ENCODE data around the gene C6orf136. TPM values are rescaled to one million over a fixed set of nuclear protein-coding genes. Genes with fewer than 3 reads are reported as not detected.

The C6orf136 gene
- total RNA-seq, 2 donors from 2014 or later, result 17.9 to 24.3 TPM

DNA sequence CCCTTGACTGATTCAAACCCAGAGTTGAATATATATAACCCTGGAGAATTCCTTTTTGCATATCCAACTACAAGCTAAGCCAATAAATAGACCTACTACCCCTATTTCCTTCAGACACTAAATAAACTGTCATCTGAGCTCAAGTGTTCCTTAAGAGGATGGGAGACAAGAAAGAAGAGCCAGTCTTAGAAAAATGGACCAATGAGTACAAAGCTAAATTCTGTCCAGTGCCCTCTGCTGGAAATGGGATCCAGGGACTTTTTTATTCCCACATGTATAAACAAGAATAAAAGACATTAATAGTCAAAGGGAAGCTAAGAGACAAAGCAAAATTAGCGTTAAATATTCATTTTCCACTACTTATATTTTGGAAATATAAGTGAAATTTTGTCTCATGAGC lies 34.7 kb upstream of the C6orf136 start:
- H3K27me3 ChIP-seq (ENCODE audit: control insufficient read depth, insufficient read depth, low read length, poor library complexity, severe bottlenecking), result no peaks in the 10 kb centered on the region
- peak; percentile 49 for TF ChIP-seq CTCF (conservative IDR thresholded peaks at IDR 0.05)
- H3K27me3 Mint-ChIP-seq (ENCODE audit: insufficient read depth), result no peaks in the 10 kb centered on the region
- peaks cover 18% of the 10 kb centered on the region for H3K4me1 Mint-ChIP-seq
- DNase-seq, result no peak
- H3K9me3 ChIP-seq (ENCODE audit: control insufficient read depth, low read length), result no peaks in the 10 kb centered on the region
- H3K36me3 Mint-ChIP-seq (ENCODE audit: low read depth), result peaks cover 57% of the 10 kb centered on the region
- H3K27ac ChIP-seq (ENCODE audit: low read depth, low read length), result no peak overlapping the region
- H3K4me3 ChIP-seq (ENCODE audit: low read length), result peak overlapping the region; percentile 15
- WGBS, 2 experiments (ENCODE audit: insufficient coverage in 1 of 2, insufficient read length in 1 of 2), result no CpG with 5 or more reads among the region's 1 CpG
- H3K27ac Mint-ChIP-seq, result no peak overlapping the region
- H3K4me1 ChIP-seq (ENCODE audit: control insufficient read depth, insufficient read depth, low read length), result peaks cover 2% of the 10 kb centered on the region
- peaks cover 76% of the 10 kb centered on the region for H3K36me3 ChIP-seq (ENCODE audit: control insufficient read depth, insufficient read depth, low read length)
- no peak overlapping the region for H3K4me3 Mint-ChIP-seq
- H3K9ac ChIP-seq (ENCODE audit: extremely low read depth, low read length, poor library complexity, severe bottlenecking), result no peak overlapping the region
- no peaks in the 10 kb centered on the region for H3K9me3 Mint-ChIP-seq

DNA sequence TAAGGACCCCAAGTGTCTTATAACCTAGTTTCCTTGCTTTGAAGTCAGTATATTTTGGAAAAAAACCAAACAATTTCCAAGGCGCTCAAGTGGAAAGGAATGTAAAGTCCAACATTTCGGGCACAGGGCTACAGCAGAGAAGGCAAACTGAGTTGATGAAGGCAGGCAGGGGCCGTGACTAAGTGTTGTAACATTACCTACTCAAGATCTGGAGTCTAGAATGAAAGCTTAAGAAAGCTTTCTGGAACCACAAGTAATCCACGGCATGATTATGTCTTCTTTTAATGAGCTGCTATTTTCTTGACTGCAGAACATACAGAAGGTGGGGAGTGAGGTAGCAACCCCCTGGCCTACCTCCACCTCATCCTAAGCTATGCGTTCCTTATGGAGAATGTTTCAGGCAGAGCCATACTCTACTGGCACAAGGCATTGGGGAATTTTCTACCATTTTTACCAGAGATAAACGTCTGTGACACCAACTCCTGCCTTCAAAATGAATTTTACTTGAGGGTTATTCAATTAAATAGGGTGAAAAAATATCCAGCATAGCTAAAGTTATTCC lies 34.2 kb upstream of the C6orf136 start:
- H3K4me1 Mint-ChIP-seq, result peaks cover 18% of the 10 kb centered on the region
- DNase-seq, result no peak
- peaks cover 2% of the 10 kb centered on the region for H3K4me1 ChIP-seq (ENCODE audit: control insufficient read depth, insufficient read depth, low read length)
- 76 to 83% methylated on average over 5 to 6 of the region's 6 CpGs for WGBS, 2 experiments (ENCODE audit: insufficient coverage in 1 of 2, insufficient read length in 1 of 2)
- H3K36me3 ChIP-seq (ENCODE audit: control insufficient read depth, insufficient read depth, low read length), result peaks cover 71% of the 10 kb centered on the region
- no peak overlapping the region for H3K27ac ChIP-seq (ENCODE audit: low read depth, low read length)
- H3K27me3 ChIP-seq (ENCODE audit: control insufficient read depth, insufficient read depth, low read length, poor library complexity, severe bottlenecking), result no peaks in the 10 kb centered on the region
- peaks cover 52% of the 10 kb centered on the region for H3K36me3 Mint-ChIP-seq (ENCODE audit: low read depth)
- H3K4me3 ChIP-seq (ENCODE audit: low read length), result peak overlapping the region; percentile 15
- TF ChIP-seq CTCF (conservative IDR thresholded peaks at IDR 0.05), result no peak
- H3K27me3 Mint-ChIP-seq (ENCODE audit: insufficient read depth), result no peaks in the 10 kb centered on the region
- no peaks in the 10 kb centered on the region for H3K9me3 ChIP-seq (ENCODE audit: control insufficient read depth, low read length)
- H3K9me3 Mint-ChIP-seq, result no peaks in the 10 kb centered on the region
- H3K27ac Mint-ChIP-seq, result peak overlapping the region; percentile 84
- no peak overlapping the region for H3K9ac ChIP-seq (ENCODE audit: extremely low read depth, low read length, poor library complexity, severe bottlenecking)
- H3K4me3 Mint-ChIP-seq, result no peak overlapping the region

- H3K4me3 ChIP-seq (ENCODE audit: low read length), result peak overlapping the region; percentile 92
- no peak for DNase-seq
- Mint-ChIP-seq H3K9me3 (no peaks in the 10 kb centered on the region), H3K27me3 (ENCODE audit: insufficient read depth) (no peaks in the 10 kb centered on the region), H3K36me3 (ENCODE audit: low read depth) (peaks cover 45% of the 10 kb centered on the region), H3K4me1 (peaks cover 20% of the 10 kb centered on the region), H3K4me3 (peak overlapping the region; percentile 99), H3K27ac (peak overlapping the region; percentile 84)
- H3K36me3 ChIP-seq (ENCODE audit: control insufficient read depth, insufficient read depth, low read length), result peaks cover 64% of the 10 kb centered on the region
- peaks cover 2% of the 10 kb centered on the region for H3K4me1 ChIP-seq (ENCODE audit: control insufficient read depth, insufficient read depth, low read length)
- H3K27ac ChIP-seq (ENCODE audit: low read depth, low read length), result no peak overlapping the region
- no peaks in the 10 kb centered on the region for H3K27me3 ChIP-seq (ENCODE audit: control insufficient read depth, insufficient read depth, low read length, poor library complexity, severe bottlenecking)
- TF ChIP-seq CTCF (conservative IDR thresholded peaks at IDR 0.05), result no peak
- H3K9ac ChIP-seq (ENCODE audit: extremely low read depth, low read length, poor library complexity, severe bottlenecking), result no peak overlapping the region
- no peaks in the 10 kb centered on the region for H3K9me3 ChIP-seq (ENCODE audit: control insufficient read depth, low read length)
Measured at GRCh38 chr6:30613251-30614043, 33.5 kb upstream of the C6orf136 start.
